Caco-2 (cell line): Measurements from ENCODE around the gene PACSIN1. TPM values are rescaled to one million over a fixed set of nuclear protein-coding genes. Genes with fewer than 3 reads are reported as not detected.
A peak's percentile ranks its signal among the peaks of the same experiment; 100 is the strongest.

Experiments
- BruUV-seq: library from RNA; stranded (reverse); fragments of 400-500 nt; replicated peaks from 2 replicates; lab custom pipeline; 2021; lab: Mats Ljungman, UMichigan
- CTCF ChIA-PET: fragments of 300-600 bp; sonication (Branson Sonifier 250); formaldehyde crosslinking; loops from one replicate; lab custom pipeline; 2022; ENCODE audit warnings: antibody characterized with exemption; lab: Charles Lee
- POLR2A ChIA-PET: fragments of 300-600 bp; sonication (Branson Sonifier 250); formaldehyde crosslinking; loops from one replicate; lab custom pipeline; 2022; ENCODE audit warnings: antibody characterized with exemption; lab: Charles Lee
- DNase-seq, 2 experiments: peaks; one replicate each; pipeline versions ENCODE4 v3.0.0 to v3.0.0-alpha.2; 2020 to 2022
- H3K27me3 ChIP-seq: replicated peaks from 2 replicates; pipeline ENCODE4 v1.6.0; 2011; ENCODE audit warnings: low read length; ENCODE audit not compliant: control insufficient read depth, insufficient read depth
- H3K36me3 ChIP-seq: 2 replicates; pipeline ENCODE4 v1.5.1; 2011; ENCODE audit warnings: low read length; ENCODE audit not compliant: control insufficient read depth, insufficient read depth
- H3K4me1 ChIP-seq: fragments of 250-450 bp; sonication (Bioruptor Pico); 2 replicates; pipeline ENCODE4 v1.5.1; 2020; ENCODE audit warnings: mild to moderate bottlenecking
- H3K4me3 ChIP-seq: 2 replicates; pipeline ENCODE4 v1.5.1; 2011; ENCODE audit warnings: low read depth, mild to moderate bottlenecking, control low read depth, low read length
- H3K9me3 ChIP-seq: fragments of 250-450 bp; sonication (Bioruptor Pico); 2 replicates; pipeline ENCODE4 v1.5.1; 2020; ENCODE audit warnings: mild to moderate bottlenecking, moderate library complexity
- H3K27ac Mint-ChIP-seq: one replicate; pipeline ENCODE4 v1.8.0; 2022; ENCODE audit warnings: mixed read lengths; ENCODE audit not compliant: unreplicated experiment
- H3K27me3 Mint-ChIP-seq: one replicate; pipeline ENCODE4 v1.8.0; 2022; ENCODE audit warnings: mixed read lengths; ENCODE audit not compliant: insufficient read depth, unreplicated experiment
- H3K36me3 Mint-ChIP-seq: one replicate; pipeline ENCODE4 v1.8.0; 2022; ENCODE audit warnings: mild to moderate bottlenecking, mixed read lengths; ENCODE audit not compliant: insufficient read depth, unreplicated experiment
- H3K4me1 Mint-ChIP-seq: one replicate; pipeline ENCODE4 v1.8.0; 2022; ENCODE audit warnings: low read depth, mixed read lengths; ENCODE audit not compliant: unreplicated experiment
- H3K4me3 Mint-ChIP-seq: one replicate; pipeline ENCODE4 v1.8.0; 2022; ENCODE audit warnings: mild to moderate bottlenecking, moderate library complexity, mixed read lengths; ENCODE audit not compliant: unreplicated experiment
- H3K9me3 Mint-ChIP-seq: one replicate; pipeline ENCODE4 v1.8.0; 2022; ENCODE audit warnings: mixed read lengths; ENCODE audit not compliant: unreplicated experiment
- CTCF ChIP-seq, 2 experiments: fragments of 200-600 bp in 1 of 2; IDR thresholded peaks; 1 replicate in 1 of 2; 2 replicates in 1 of 2; pipeline versions ENCODE4 v1.5.1 to v1.8.0; 2011 to 2022; ENCODE audit warnings: antibody characterized with exemption in 1 of 2, control low read depth in 1 of 2, inconsistent platforms in 1 of 2, low read depth in 1 of 2, low read length in 1 of 2, mild to moderate bottlenecking in 1 of 2, moderate library complexity in 1 of 2; ENCODE audit not compliant: insufficient read depth in 1 of 2, severe bottlenecking in 1 of 2, unreplicated experiment in 1 of 2
- intact Hi-C: fragments of 100-400 bp; cut with micrococcal nuclease; formaldehyde crosslinking; loops from one replicate; pipeline ENCODE4 v1.10.0; 2022; ENCODE audit not compliant: unreplicated experiment
- total RNA-seq: library from RNA; stranded (reverse); gene quantifications from 2 replicates; pipeline ENCODE4 v1.2.3, GENCODE V29; 2022

PACSIN1 gene
- total RNA-seq, 1 experiment from 2014 or later = 3.7 TPM

- no peaks in the 10 kb centered on the region for H3K27me3 Mint-ChIP-seq
- intact Hi-C loops = loop anchor here (5.0 to 10.0 kb wide), 2 partner anchors 62 to 100 kb away; no protein-coding TSS in a partner anchor
- no peak overlapping the region for H3K27ac Mint-ChIP-seq
- H3K36me3 Mint-ChIP-seq = no peaks in the 10 kb centered on the region
- ChIA-PET POLR2A (interaction anchor here (0.5 to 1.0 kb wide), 2 partner anchors 115 to 329 kb away, joined by 4 read pairs; no protein-coding TSS in a partner anchor), CTCF (interaction anchor here (1.2 kb wide), 1 partner anchor 147 kb away, joined by 3 read pairs; no protein-coding TSS in a partner anchor)
- no peaks in the 10 kb centered on the region for H3K9me3 ChIP-seq
- peaks cover 14% of the 10 kb centered on the region for H3K4me1 ChIP-seq
- no peaks in the 10 kb centered on the region for H3K36me3 ChIP-seq
- no peak overlapping the region for H3K4me3 ChIP-seq
- no peaks in the 10 kb centered on the region for H3K9me3 Mint-ChIP-seq
- H3K4me3 Mint-ChIP-seq = peak overlapping the region; percentile 49
- TF ChIP-seq CTCF (IDR thresholded peaks at IDR 0.05; ENCODE audit: insufficient read depth in 1 of 2, low read depth in 1 of 2, low read length in 1 of 2, severe bottlenecking in 1 of 2, unreplicated experiment in 1 of 2) = no peak
- no TSS peak for BruUV-seq
- no peaks in the 10 kb centered on the region for H3K27me3 ChIP-seq
- DNase-seq = peak; percentile 65 to 78
- peaks cover 12% of the 10 kb centered on the region for H3K4me1 Mint-ChIP-seq
Measured at GRCh38 chr6:34462551-34462971, 3.3 kb upstream of the PACSIN1 start.

GRCh38 chr6:34463299-34463698, 2.6 kb upstream of the PACSIN1 start:
- no peaks in the 10 kb centered on the region for H3K27me3 ChIP-seq
- H3K27ac Mint-ChIP-seq = no peak overlapping the region
- H3K9me3 ChIP-seq = no peaks in the 10 kb centered on the region
- H3K27me3 Mint-ChIP-seq = no peaks in the 10 kb centered on the region
- H3K4me1 ChIP-seq = peaks cover 14% of the 10 kb centered on the region
- DNase-seq = no peak
- no peak for TF ChIP-seq CTCF (IDR thresholded peaks at IDR 0.05; ENCODE audit: insufficient read depth in 1 of 2, low read depth in 1 of 2, low read length in 1 of 2, severe bottlenecking in 1 of 2, unreplicated experiment in 1 of 2)
- no peak overlapping the region for H3K4me3 ChIP-seq
- no peaks in the 10 kb centered on the region for H3K36me3 Mint-ChIP-seq
- H3K9me3 Mint-ChIP-seq = no peaks in the 10 kb centered on the region
- intact Hi-C loops = loop anchor here (5.0 to 10.0 kb wide), 2 partner anchors 62 to 99 kb away; no protein-coding TSS in a partner anchor
- no TSS peak for BruUV-seq
- CTCF ChIA-PET = interaction anchor here (0.6 kb wide), 2 partner anchors 9 to 421 kb away, joined by 4 to 5 read pairs; no protein-coding TSS in a partner anchor
- H3K36me3 ChIP-seq = no peaks in the 10 kb centered on the region
- peaks cover 12% of the 10 kb centered on the region for H3K4me1 Mint-ChIP-seq
- POLR2A ChIA-PET = no interaction called here
- no peak overlapping the region for H3K4me3 Mint-ChIP-seq

- ChIA-PET POLR2A (no interaction called here), CTCF (interaction anchor here (0.6 kb wide), 2 partner anchors 9 to 420 kb away, joined by 4 to 5 read pairs; no protein-coding TSS in a partner anchor)
- no peaks in the 10 kb centered on the region for H3K9me3 ChIP-seq
- no peaks in the 10 kb centered on the region for H3K27me3 ChIP-seq
- no peak overlapping the region for H3K27ac Mint-ChIP-seq
- TF ChIP-seq CTCF (IDR thresholded peaks at IDR 0.05; ENCODE audit: insufficient read depth in 1 of 2, low read depth in 1 of 2, low read length in 1 of 2, severe bottlenecking in 1 of 2, unreplicated experiment in 1 of 2) = no peak
- no peaks in the 10 kb centered on the region for H3K27me3 Mint-ChIP-seq
- peaks cover 14% of the 10 kb centered on the region for H3K4me1 ChIP-seq
- H3K4me1 Mint-ChIP-seq = peaks cover 12% of the 10 kb centered on the region
- no peaks in the 10 kb centered on the region for H3K36me3 ChIP-seq
- no peak for DNase-seq
- H3K4me3 ChIP-seq = no peak overlapping the region
- H3K36me3 Mint-ChIP-seq = no peaks in the 10 kb centered on the region
- H3K4me3 Mint-ChIP-seq = no peak overlapping the region
- no TSS peak for BruUV-seq
- H3K9me3 Mint-ChIP-seq = no peaks in the 10 kb centered on the region
- intact Hi-C loops = loop anchor here (5.0 to 10.0 kb wide), 2 partner anchors 61 to 98 kb away; no protein-coding TSS in a partner anchor
Measured at GRCh38 chr6:34463849-34464248, 2.0 kb upstream of the PACSIN1 start.
